ENCODE measurements around the gene GALK1.

The GALK1 gene

GRCh38 chr17:75753514-75754377, 11.2 kb downstream of the GALK1 start:
- Histone ChIP-seq H3K4me1 (ENCODE audit: low read length) (peaks cover 6% of the 10 kb centered on the region), H3K36me3 (replicated peaks; ENCODE audit: insufficient read depth, low read length) (no peaks in the 10 kb centered on the region), H3K4me2 (ENCODE audit: low read depth, low read length) (peak overlapping the region; percentile 94), H3K27ac (ENCODE audit: low read length) (no peak overlapping the region), H3K27me3 (replicated peaks; ENCODE audit: insufficient read depth, low read length) (no peaks in the 10 kb centered on the region), H3K4me3 (ENCODE audit: low read length) (peak overlapping the region; percentile 74), H3F3A (ENCODE audit: insufficient read depth, low read length) (no peaks in the 10 kb centered on the region), H4K20me1 (ENCODE audit: insufficient read depth, low read length) (no peaks in the 10 kb centered on the region), H3K9me2 (replicated peaks; ENCODE audit: insufficient read depth, low read length) (no peaks in the 10 kb centered on the region), H3K9me3 (replicated peaks; ENCODE audit: insufficient read depth, low read length) (no peaks in the 10 kb centered on the region), H3K9ac (ENCODE audit: low read length) (peak overlapping the region; percentile 83), H3K79me2 (ENCODE audit: low read length) (no peaks in the 10 kb centered on the region), H2AFZ (ENCODE audit: low read length) (peak overlapping the region; percentile 94)
- no peak for TF ChIP-seq EZH2phosphoT487 (IDR thresholded peaks at IDR 0.05; ENCODE audit: low read length)
- TF ChIP-seq, protein P1, sequence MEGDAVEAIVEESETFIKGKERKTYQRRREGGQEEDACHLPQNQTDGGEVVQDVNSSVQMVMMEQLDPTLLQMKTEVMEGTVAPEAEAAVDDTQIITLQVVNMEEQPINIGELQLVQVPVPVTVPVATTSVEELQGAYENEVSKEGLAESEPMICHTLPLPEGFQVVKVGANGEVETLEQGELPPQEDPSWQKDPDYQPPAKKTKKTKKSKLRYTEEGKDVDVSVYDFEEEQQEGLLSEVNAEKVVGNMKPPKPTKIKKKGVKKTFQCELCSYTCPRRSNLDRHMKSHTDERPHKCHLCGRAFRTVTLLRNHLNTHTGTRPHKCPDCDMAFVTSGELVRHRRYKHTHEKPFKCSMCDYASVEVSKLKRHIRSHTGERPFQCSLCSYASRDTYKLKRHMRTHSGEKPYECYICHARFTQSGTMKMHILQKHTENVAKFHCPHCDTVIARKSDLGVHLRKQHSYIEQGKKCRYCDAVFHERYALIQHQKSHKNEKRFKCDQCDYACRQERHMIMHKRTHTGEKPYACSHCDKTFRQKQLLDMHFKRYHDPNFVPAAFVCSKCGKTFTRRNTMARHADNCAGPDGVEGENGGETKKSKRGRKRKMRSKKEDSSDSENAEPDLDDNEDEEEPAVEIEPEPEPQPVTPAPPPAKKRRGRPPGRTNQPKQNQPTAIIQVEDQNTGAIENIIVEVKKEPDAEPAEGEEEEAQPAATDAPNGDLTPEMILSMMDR (IDR thresholded peaks at IDR 0.05; ENCODE audit: low read length), result peak; percentile 55
- peak; percentile 82 for DNase-seq

DNA sequence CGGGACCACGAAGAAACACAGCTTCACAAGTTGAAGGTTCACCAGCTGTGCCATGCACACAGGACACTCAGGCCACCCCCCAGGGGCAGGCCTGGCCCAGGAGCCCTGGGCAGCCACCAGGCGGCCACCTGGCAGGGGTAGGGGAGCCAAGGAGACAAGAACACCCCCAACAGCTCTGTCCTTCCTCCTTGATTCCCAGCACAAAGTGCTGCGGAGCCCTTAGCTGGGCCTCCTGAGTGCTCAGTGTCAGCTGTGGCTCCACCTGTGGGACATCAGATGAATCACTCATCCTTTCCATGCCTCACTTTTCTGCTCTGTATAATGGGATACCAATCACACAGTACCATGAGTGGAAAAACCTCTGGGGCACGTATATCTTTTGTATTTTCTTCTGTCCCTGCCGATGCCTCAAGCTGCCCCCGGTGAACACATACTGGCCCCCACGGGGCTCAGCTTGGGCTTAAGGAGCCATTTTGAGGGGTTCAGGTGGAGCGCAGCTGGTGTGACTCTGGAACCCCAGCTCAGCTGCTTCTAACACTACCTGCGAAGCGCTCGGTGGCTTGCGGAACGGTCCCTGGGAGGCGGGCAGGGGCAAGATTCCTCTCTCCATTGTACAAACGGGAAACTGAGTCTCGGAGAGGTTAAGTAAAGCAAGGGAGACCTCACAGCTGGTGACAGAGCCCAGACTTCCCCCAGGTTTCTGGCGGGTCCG, 12.0 kb downstream of the GALK1 start:
- peak overlapping the region; percentile 94 for H3K4me2 ChIP-seq (ENCODE audit: low read depth, low read length)
- DNase-seq, result no peak
- peak overlapping the region; percentile 74 for H3K4me3 ChIP-seq (ENCODE audit: low read length)

GRCh38 chr17:75752405-75752709, 12.6 kb downstream of the GALK1 start:
- TF ChIP-seq EZH2 (optimal IDR thresholded peaks at IDR 0.05; ENCODE audit: low read depth, low read length) (no peak), EZH2phosphoT487 (IDR thresholded peaks at IDR 0.05; ENCODE audit: low read length) (no peak)
- TF ChIP-seq, protein P1 (IDR thresholded peaks at IDR 0.05; ENCODE audit: low read length), result no peak
- no peaks in the 10 kb centered on the region for H3K79me2 ChIP-seq (ENCODE audit: low read length)
- no peaks in the 10 kb centered on the region for H3K9me3 ChIP-seq (replicated peaks; ENCODE audit: insufficient read depth, low read length)
- no peak overlapping the region for H3K27ac ChIP-seq (ENCODE audit: low read length)
- no peak overlapping the region for H2AFZ ChIP-seq (ENCODE audit: low read length)
- H3K4me1 ChIP-seq (ENCODE audit: low read length), result peaks cover 6% of the 10 kb centered on the region
- no peak overlapping the region for H3K9ac ChIP-seq (ENCODE audit: low read length)
- H3K9me2 ChIP-seq (replicated peaks; ENCODE audit: insufficient read depth, low read length), result no peaks in the 10 kb centered on the region
- H3K36me3 ChIP-seq (replicated peaks; ENCODE audit: insufficient read depth, low read length), result no peaks in the 10 kb centered on the region
- no peaks in the 10 kb centered on the region for H4K20me1 ChIP-seq (ENCODE audit: insufficient read depth, low read length)
- DNase-seq, result no peak
- H3F3A ChIP-seq (ENCODE audit: insufficient read depth, low read length), result no peaks in the 10 kb centered on the region
- no peak overlapping the region for H3K4me2 ChIP-seq (ENCODE audit: low read depth, low read length)
- H3K4me3 ChIP-seq (ENCODE audit: low read length), result no peak overlapping the region
- H3K27me3 ChIP-seq (replicated peaks; ENCODE audit: insufficient read depth, low read length), result no peaks in the 10 kb centered on the region

More for the DNA sequence above, 12.0 kb downstream of the GALK1 start:
- Histone ChIP-seq H3K9me2 (replicated peaks; ENCODE audit: insufficient read depth, low read length) (no peaks in the 10 kb centered on the region), H3K36me3 (replicated peaks; ENCODE audit: insufficient read depth, low read length) (no peaks in the 10 kb centered on the region), H3K4me1 (ENCODE audit: low read length) (peaks cover 6% of the 10 kb centered on the region), H3K27ac (ENCODE audit: low read length) (no peak overlapping the region), H3K9ac (ENCODE audit: low read length) (peak overlapping the region; percentile 83), H3F3A (ENCODE audit: insufficient read depth, low read length) (no peaks in the 10 kb centered on the region), H3K9me3 (replicated peaks; ENCODE audit: insufficient read depth, low read length) (no peaks in the 10 kb centered on the region), H3K27me3 (replicated peaks; ENCODE audit: insufficient read depth, low read length) (no peaks in the 10 kb centered on the region), H3K79me2 (ENCODE audit: low read length) (no peaks in the 10 kb centered on the region), H2AFZ (ENCODE audit: low read length) (peak overlapping the region; percentile 94), H4K20me1 (ENCODE audit: insufficient read depth, low read length) (no peaks in the 10 kb centered on the region)
- TF ChIP-seq, protein P1 (IDR thresholded peaks at IDR 0.05; ENCODE audit: low read length), result peak; percentile 20
- no peak for TF ChIP-seq EZH2 (optimal IDR thresholded peaks at IDR 0.05; ENCODE audit: low read depth, low read length)
